Panc1 (cell line): ENCODE results near the gene ADGRV1. TPM values are rescaled to one million over a fixed set of nuclear protein-coding genes. Genes with fewer than 3 reads are reported as not detected.

ENCODE experiments used
- ATAC-seq: fragments of 200-7000 bp; cut with Tn5 transposase; 2 replicates; pipeline ENCODE4 v1.9.1; 2020; ENCODE audit warnings: mild to moderate bottlenecking, moderate library complexity
- BruUV-seq: library from RNA; stranded (reverse); fragments of 400-500 nt; replicated peaks from 2 replicates; lab custom pipeline; 2021; lab: Mats Ljungman, UMichigan
- CTCF ChIA-PET: fragments of 300-600 bp; sonication (Branson Sonifier 250); formaldehyde crosslinking; loops from one replicate; lab custom pipeline; 2022; ENCODE audit warnings: antibody characterized with exemption; lab: Charles Lee
- POLR2A ChIA-PET: fragments of 300-600 bp; sonication (Branson Sonifier 250); formaldehyde crosslinking; loops from one replicate; lab custom pipeline; 2022; ENCODE audit warnings: antibody characterized with exemption; lab: Charles Lee
- DNase-seq: peaks from one replicate; pipeline ENCODE4 v3.0.0-alpha.2; 2010; ENCODE audit warnings: low read depth, low spot score
- H3K27ac ChIP-seq: 2 replicates; pipeline ENCODE4 v1.5.1; 2011; ENCODE audit warnings: mild to moderate bottlenecking, low read length, inconsistent platforms
- H3K27me3 ChIP-seq: fragments of 200-500 bp; sonication (Bioruptor generic); 2 replicates; pipeline ENCODE4 v1.6.0; 2014; ENCODE audit warnings: low read length, inconsistent platforms; ENCODE audit not compliant: control insufficient read depth, insufficient read depth
- H3K36me3 ChIP-seq: fragments of 200-500 bp; sonication (Bioruptor generic); 2 replicates; pipeline ENCODE4 v1.5.1; 2014; ENCODE audit warnings: inconsistent platforms, mild to moderate bottlenecking, low read length, moderate library complexity; ENCODE audit not compliant: control insufficient read depth, insufficient read depth
- H3K4me1 ChIP-seq: 2 replicates; pipeline ENCODE4 v1.5.1; 2011; ENCODE audit warnings: inconsistent platforms, mild to moderate bottlenecking, low read length, moderate library complexity; ENCODE audit not compliant: control insufficient read depth, insufficient read depth
- H3K4me3 ChIP-seq, 2 experiments: 2 replicates each; pipeline ENCODE4 v1.5.1; 2011 to 2012; ENCODE audit warnings: low read depth in 2 of 2, low read length in 2 of 2, mild to moderate bottlenecking in 2 of 2, inconsistent platforms in 1 of 2, moderate library complexity in 1 of 2
- H3K9me3 ChIP-seq: fragments of 200-500 bp; sonication (Bioruptor generic); 2 replicates; pipeline ENCODE4 v1.5.1; 2014; ENCODE audit warnings: low read depth, mild to moderate bottlenecking, inconsistent platforms, low read length, moderate library complexity; ENCODE audit not compliant: control insufficient read depth, insufficient read depth
- CTCF ChIP-seq: fragments of 450-650 bp; IDR thresholded peaks from 2 replicates; pipeline ENCODE4 v1.5.1; 2017; ENCODE audit warnings: mild to moderate bottlenecking
- POLR2AphosphoS5 ChIP-seq: IDR thresholded peaks from 2 replicates; pipeline ENCODE4 v1.6.1; 2012; ENCODE audit warnings: mild to moderate bottlenecking, low read depth, low read length, moderate library complexity
- REST ChIP-seq, 2 experiments: IDR thresholded peaks; 2 replicates each; pipeline ENCODE4 v1.6.1; 2011 to 2012; ENCODE audit warnings: low read depth in 2 of 2, control low read depth in 1 of 2, low read length in 1 of 2, mild to moderate bottlenecking in 1 of 2, moderate library complexity in 1 of 2; ENCODE audit not compliant: insufficient read depth in 1 of 2
- SIN3A ChIP-seq: IDR thresholded peaks from 2 replicates; pipeline ENCODE4 v1.6.1; 2012; ENCODE audit warnings: low read depth, mild to moderate bottlenecking, low read length, moderate library complexity, borderline replicate concordance; ENCODE audit not compliant: insufficient read depth
- TCF7L2 ChIP-seq: IDR thresholded peaks from 2 replicates; pipeline ENCODE4 v1.6.1; 2011; ENCODE audit warnings: mild to moderate bottlenecking, low read depth, low read length, inconsistent platforms
- in situ Hi-C: cut with HindIII; loops from 2 replicates; pipeline ENCODE4 v1.10.0; 2016; ENCODE audit warnings: low sequenced_read_pairs, low pct_unique_long_range_greater_than_20kb
- intact Hi-C: fragments of 100-400 bp; cut with micrococcal nuclease; formaldehyde crosslinking; loops from one replicate; pipeline ENCODE4 v1.10.0; 2022; ENCODE audit not compliant: unreplicated experiment
- total RNA-seq: library from RNA; stranded (reverse); gene quantifications from one replicate; pipeline ENCODE4 v1.2.1, GENCODE V29; 2021; ENCODE audit not compliant: unreplicated experiment

Gene ADGRV1
- total RNA-seq, 1 experiment from 2014 or later = 0.49 TPM

DNA sequence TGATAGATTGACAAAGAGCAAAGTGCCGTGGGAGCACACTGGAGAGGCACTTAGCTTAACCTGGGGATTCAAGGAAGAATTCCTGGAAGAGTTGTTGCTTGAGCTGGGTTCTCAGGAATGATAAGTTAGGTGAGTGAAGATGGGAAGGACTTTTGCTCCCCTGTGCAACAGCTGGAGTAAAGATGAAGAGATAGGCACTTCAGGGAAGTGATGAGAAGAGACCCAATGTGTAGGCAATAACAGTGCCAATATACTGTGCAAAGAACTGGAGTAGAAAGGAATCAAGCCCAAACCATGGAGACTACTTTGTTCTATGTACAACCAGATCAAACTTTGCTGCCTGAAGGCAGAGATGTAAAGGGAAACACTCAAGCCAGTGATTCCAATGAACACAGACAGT lies 92.2 kb downstream of the ADGRV1 start:
- H3K4me1 ChIP-seq = no peaks in the 10 kb centered on the region
- no peak for TF ChIP-seq TCF7L2
- CTCF ChIA-PET = no interaction called here
- H3K9me3 ChIP-seq = no peaks in the 10 kb centered on the region
- no peaks in the 10 kb centered on the region for H3K36me3 ChIP-seq
- POLR2A ChIA-PET = no interaction called here
- H3K27me3 ChIP-seq = peaks cover 3% of the 10 kb centered on the region; the same call in 1 of the 2 replicates
- H3K4me3 ChIP-seq = no peak overlapping the region
- no peak for ATAC-seq
- intact Hi-C loops = no loop called here
- no peak for DNase-seq
- no TSS peak for BruUV-seq
- in situ Hi-C loops = no loop called here
- no peak overlapping the region for H3K27ac ChIP-seq

DNA sequence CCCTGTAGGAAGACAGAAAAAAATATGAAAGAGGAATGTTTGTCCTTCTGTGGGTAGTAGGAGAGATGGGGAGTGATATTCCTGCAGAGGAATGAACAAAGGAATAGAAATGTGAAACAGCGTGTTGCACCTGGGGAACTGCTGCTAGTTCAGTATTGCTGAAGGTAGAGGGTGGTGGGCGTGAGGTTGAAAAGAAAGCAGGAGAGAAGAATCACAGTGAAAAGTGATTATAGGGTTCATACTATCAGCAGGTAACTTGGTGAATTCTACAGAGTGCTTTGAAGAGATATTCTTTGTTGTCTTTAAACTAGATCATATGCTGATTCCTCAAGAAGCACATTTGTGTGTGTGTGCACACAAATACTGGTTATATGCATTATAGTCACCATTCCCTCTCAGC lies 95.6 kb downstream of the ADGRV1 start:
- no peaks in the 10 kb centered on the region for H3K9me3 ChIP-seq
- intact Hi-C loops = no loop called here
- H3K27me3 ChIP-seq = peaks cover 3% of the 10 kb centered on the region; the same call in 1 of the 2 replicates
- H3K27ac ChIP-seq = no peak overlapping the region
- POLR2A ChIA-PET = no interaction called here
- DNase-seq (no peak), ATAC-seq (no peak)
- H3K4me1 ChIP-seq = no peaks in the 10 kb centered on the region
- H3K36me3 ChIP-seq = no peaks in the 10 kb centered on the region
- BruUV-seq = no TSS peak
- CTCF ChIA-PET = no interaction called here
- in situ Hi-C loops = no loop called here
- TF ChIP-seq TCF7L2 (no peak), CTCF (no peak), REST (IDR thresholded peaks at IDR 0.05; ENCODE audit: insufficient read depth in 1 of 2, low read depth in 2 of 2, low read length in 1 of 2) (no peak), SIN3A (no peak), POLR2AphosphoS5 (no peak)
- H3K4me3 ChIP-seq = no peak overlapping the region

GRCh38 chr5:90655423-90655822 lies 96.8 kb downstream of the ADGRV1 start:
- BruUV-seq = no TSS peak
- peaks cover 3% of the 10 kb centered on the region; the same call in 1 of the 2 replicates for H3K27me3 ChIP-seq
- POLR2A ChIA-PET = no interaction called here
- no peaks in the 10 kb centered on the region for H3K4me1 ChIP-seq
- no peaks in the 10 kb centered on the region for H3K9me3 ChIP-seq
- in situ Hi-C loops = no loop called here
- intact Hi-C loops = no loop called here
- CTCF ChIA-PET = no interaction called here
- DNase-seq = no peak
- H3K36me3 ChIP-seq = no peaks in the 10 kb centered on the region
- TF ChIP-seq POLR2AphosphoS5 = no peak
- no peak for TF ChIP-seq SIN3A
- no peak for TF ChIP-seq TCF7L2
- TF ChIP-seq CTCF = no peak
- no peak for TF ChIP-seq REST (IDR thresholded peaks at IDR 0.05; ENCODE audit: insufficient read depth in 1 of 2, low read depth in 2 of 2, low read length in 1 of 2)
- no peak overlapping the region for H3K27ac ChIP-seq
- ATAC-seq = no peak
- no peak overlapping the region for H3K4me3 ChIP-seq
